Prostate gland (tissue), 2 donors: ENCODE results near the gene EFNA4. TPM values are rescaled to one million over a fixed set of nuclear protein-coding genes. Genes with fewer than 3 reads are reported as not detected.
A peak's percentile ranks its signal among the peaks of the same experiment; 100 is the strongest.

Experiments
- DNase-seq: peaks from one replicate; pipeline ENCODE4 v3.0.0-alpha.2; 2019; ENCODE audit warnings: low spot score
- H3K27ac ChIP-seq, 2 donors: fragments of 200-600 bp; sonication (generic); 2 replicates each; pipeline ENCODE4 v1.5.1; 2017 to 2019
- H3K27me3 ChIP-seq: fragments of 200-600 bp; sonication (generic); replicated peaks from 2 replicates; pipeline ENCODE4 v1.5.1; 2019; ENCODE audit not compliant: insufficient read depth
- H3K36me3 ChIP-seq, 2 donors: fragments of 200-600 bp; sonication (generic); 1 replicate in 1 of 2; 2 replicates in 1 of 2; pipeline versions ENCODE4 v1.5.1 to v1.8.1; 2017 to 2019
- H3K4me1 ChIP-seq: fragments of 200-600 bp; sonication (generic); replicated peaks from 2 replicates; pipeline ENCODE4 v1.5.1; 2019
- H3K4me3 ChIP-seq, 2 donors: fragments of 200-600 bp; sonication (generic); 2 replicates each; pipeline ENCODE4 v1.5.1; 2017 to 2019
- H3K9me3 ChIP-seq: fragments of 200-600 bp; sonication (generic); 2 replicates; pipeline ENCODE4 v1.5.1; 2017
- CTCF ChIP-seq, 4 experiments: fragments of 200-600 bp in 2 of 4; fragments of 450-650 bp in 2 of 4; sonication (generic) in 2 of 4; IDR thresholded peaks; 1 replicate in 3 of 4; 2 replicates in 1 of 4; pipeline ENCODE4 v1.5.1; 2016 to 2019; ENCODE audit warnings: antibody characterized with exemption in 4 of 4, mild to moderate bottlenecking in 2 of 4, moderate library complexity in 2 of 4
- POLR2A ChIP-seq: fragments of 450-650 bp; IDR thresholded peaks from one replicate; pipeline ENCODE4 v1.6.1; 2016; ENCODE audit warnings: antibody characterized with exemption, mild to moderate bottlenecking
- POLR2AphosphoS5 ChIP-seq: sonication (generic); formaldehyde crosslinking; IDR thresholded peaks from one replicate; pipeline ENCODE4 v1.6.1; 2017; ENCODE audit warnings: antibody characterized with exemption
- WGBS: methylation state at CpG from one replicate; pipeline ENCODE4 v1.1.5; 2018; 5-methylcytosine and 5-hydroxymethylcytosine counted together
- intact Hi-C: fragments of 100-400 bp; cut with DNase I; formaldehyde crosslinking; loops from one replicate; pipeline ENCODE4 v1.14.2; 2022
- total RNA-seq, 2 donors: library from RNA; depleted of rRNA; stranded (reverse); fragments of >200 nt; gene quantifications; one replicate each; pipeline ENCODE4 v1.1.0, GENCODE V29; 2016

The EFNA4 gene
- total RNA-seq, 2 donors from 2014 or later = 10.3 to 23.4 TPM

GRCh38 chr1:155042789-155043188 is 20.8 kb upstream of the EFNA4 start:
- H3K36me3 ChIP-seq = no peaks in the 10 kb centered on the region
- H3K4me1 ChIP-seq = peaks cover 5% of the 10 kb centered on the region
- H3K4me3 ChIP-seq = no peak overlapping the region
- intact Hi-C loops = no loop called here
- no peak overlapping the region for H3K27ac ChIP-seq
- no peaks in the 10 kb centered on the region for H3K27me3 ChIP-seq
- DNase-seq = no peak
- H3K9me3 ChIP-seq = no peaks in the 10 kb centered on the region
- TF ChIP-seq POLR2AphosphoS5 (no peak), CTCF (IDR thresholded peaks at IDR 0.05) (no peak)
- WGBS = 78% methylated on average over 5 of the region's 5 CpGs

GRCh38 chr1:155043301-155043702 is 20.2 kb upstream of the EFNA4 start:
- WGBS = 54% methylated on average over 12 of the region's 12 CpGs
- H3K36me3 ChIP-seq = no peaks in the 10 kb centered on the region
- peaks cover 5% of the 10 kb centered on the region for H3K4me1 ChIP-seq
- no peak for DNase-seq
- no peak overlapping the region for H3K27ac ChIP-seq
- no peaks in the 10 kb centered on the region for H3K27me3 ChIP-seq
- H3K4me3 ChIP-seq = no peak overlapping the region
- no peak for TF ChIP-seq CTCF (IDR thresholded peaks at IDR 0.05)
- TF ChIP-seq POLR2AphosphoS5 = no peak
- no peak for TF ChIP-seq POLR2A
- H3K9me3 ChIP-seq = no peaks in the 10 kb centered on the region
- intact Hi-C loops = no loop called here

- TF ChIP-seq POLR2A = no peak
- no peak for TF ChIP-seq CTCF (IDR thresholded peaks at IDR 0.05)
- TF ChIP-seq POLR2AphosphoS5 = no peak
- 82% methylated on average over 3 of the region's 3 CpGs for WGBS
- H3K4me1 ChIP-seq = peaks cover 9% of the 10 kb centered on the region
- no peaks in the 10 kb centered on the region for H3K9me3 ChIP-seq
- no peaks in the 10 kb centered on the region for H3K27me3 ChIP-seq
- H3K4me3 ChIP-seq = no peak overlapping the region
- H3K36me3 ChIP-seq = no peaks in the 10 kb centered on the region
- intact Hi-C loops = no loop called here
- no peak overlapping the region for H3K27ac ChIP-seq
- DNase-seq = no peak
These were observed 19.7 kb upstream of the EFNA4 start for GRCh38 chr1:155043793-155044192.

- H3K36me3 ChIP-seq = no peaks in the 10 kb centered on the region
- H3K27ac ChIP-seq = no peak overlapping the region
- H3K4me1 ChIP-seq = peaks cover 10% of the 10 kb centered on the region
- no peaks in the 10 kb centered on the region for H3K27me3 ChIP-seq
- 89% methylated on average over 6 of the region's 6 CpGs for WGBS
- H3K4me3 ChIP-seq = no peak overlapping the region
- no peak for TF ChIP-seq POLR2AphosphoS5
- no peak for TF ChIP-seq CTCF (IDR thresholded peaks at IDR 0.05)
- TF ChIP-seq POLR2A = no peak
- intact Hi-C loops = no loop called here
- H3K9me3 ChIP-seq = no peaks in the 10 kb centered on the region
- no peak for DNase-seq
These were observed 19.2 kb upstream of the EFNA4 start for GRCh38 chr1:155044365-155044764.

GRCh38 chr1:155044812-155045657 is 18.5 kb upstream of the EFNA4 start:
- peak; percentile 21 to 80 (median 64) for TF ChIP-seq CTCF (IDR thresholded peaks at IDR 0.05)
- no peak for TF ChIP-seq POLR2A
- TF ChIP-seq POLR2AphosphoS5 = peak; percentile 65
- Histone ChIP-seq H3K27ac (no peak overlapping the region), H3K27me3 (no peaks in the 10 kb centered on the region), H3K9me3 (no peaks in the 10 kb centered on the region), H3K4me1 (peaks cover 17% of the 10 kb centered on the region), H3K36me3 (no peaks in the 10 kb centered on the region), H3K4me3 (no peak overlapping the region)
- DNase-seq = peak; percentile 65
- intact Hi-C loops = no loop called here
- WGBS = 61% methylated on average over 7 of the region's 7 CpGs
